Stimulated activated CD4-positive, alpha-beta T cell treated with anti-CD3 and anti-CD28 coated beads, Interleukin-1b, Interleukin-23, amount 100 ng/mL, for 48 hours (primary cell): ENCODE measurements around the gene BZW2.
"Not testable (repeated sequence)": the region's sequence is repeated elsewhere in the genome, so short reads cannot be mapped to it uniquely, and the experiment has no call there.

Experiments used
- DNase-seq: peaks from one replicate; pipeline ENCODE4 v3.0.0-alpha.2; 2020

The BZW2 gene

DNA sequence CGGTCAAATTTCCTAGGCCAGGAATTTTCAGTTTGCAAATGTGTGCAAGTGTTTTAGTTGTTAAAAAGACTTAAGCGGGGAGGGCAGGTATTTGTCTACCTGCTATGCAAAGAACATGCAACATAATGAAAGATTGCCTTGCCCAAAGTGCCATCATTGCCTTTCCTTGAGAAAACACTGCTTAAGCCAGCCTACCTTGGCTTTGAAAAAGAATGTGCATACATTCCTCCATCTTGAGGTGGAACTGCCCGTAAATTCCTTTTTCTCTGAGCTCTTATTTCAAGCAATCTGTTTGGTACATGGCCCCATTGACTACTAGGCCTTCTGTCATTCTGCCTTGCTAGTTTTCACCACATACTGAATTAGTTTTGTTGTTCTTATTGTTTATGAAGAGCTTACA, 29.3 kb downstream of the BZW2 start:
- DNase-seq = no peak

DNA sequence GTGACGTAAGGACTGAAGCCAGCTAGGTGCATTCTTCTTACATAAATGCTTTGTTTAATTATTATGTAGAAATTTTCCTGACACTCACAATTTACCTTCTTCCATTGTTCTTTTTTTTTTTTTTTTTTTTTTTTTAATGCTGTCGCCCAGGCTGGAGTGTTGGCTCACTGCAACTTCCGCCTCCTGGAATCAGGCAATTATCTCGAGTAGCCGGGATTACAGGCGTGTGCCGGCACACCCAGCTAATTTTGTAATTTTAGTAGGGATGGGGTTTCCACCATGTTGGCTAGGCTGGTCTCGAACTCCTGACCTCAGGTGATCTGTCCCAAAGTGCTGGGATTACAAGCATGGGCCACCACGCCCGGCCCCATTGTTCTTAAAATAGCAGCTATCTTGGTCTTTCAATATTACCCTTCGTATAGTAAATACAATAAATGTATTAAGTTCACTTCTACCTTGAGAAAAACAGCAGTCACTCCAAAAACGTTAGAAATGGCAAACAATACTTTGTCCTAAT, 32.1 kb downstream of the BZW2 start:
- no peak for DNase-seq

DNA sequence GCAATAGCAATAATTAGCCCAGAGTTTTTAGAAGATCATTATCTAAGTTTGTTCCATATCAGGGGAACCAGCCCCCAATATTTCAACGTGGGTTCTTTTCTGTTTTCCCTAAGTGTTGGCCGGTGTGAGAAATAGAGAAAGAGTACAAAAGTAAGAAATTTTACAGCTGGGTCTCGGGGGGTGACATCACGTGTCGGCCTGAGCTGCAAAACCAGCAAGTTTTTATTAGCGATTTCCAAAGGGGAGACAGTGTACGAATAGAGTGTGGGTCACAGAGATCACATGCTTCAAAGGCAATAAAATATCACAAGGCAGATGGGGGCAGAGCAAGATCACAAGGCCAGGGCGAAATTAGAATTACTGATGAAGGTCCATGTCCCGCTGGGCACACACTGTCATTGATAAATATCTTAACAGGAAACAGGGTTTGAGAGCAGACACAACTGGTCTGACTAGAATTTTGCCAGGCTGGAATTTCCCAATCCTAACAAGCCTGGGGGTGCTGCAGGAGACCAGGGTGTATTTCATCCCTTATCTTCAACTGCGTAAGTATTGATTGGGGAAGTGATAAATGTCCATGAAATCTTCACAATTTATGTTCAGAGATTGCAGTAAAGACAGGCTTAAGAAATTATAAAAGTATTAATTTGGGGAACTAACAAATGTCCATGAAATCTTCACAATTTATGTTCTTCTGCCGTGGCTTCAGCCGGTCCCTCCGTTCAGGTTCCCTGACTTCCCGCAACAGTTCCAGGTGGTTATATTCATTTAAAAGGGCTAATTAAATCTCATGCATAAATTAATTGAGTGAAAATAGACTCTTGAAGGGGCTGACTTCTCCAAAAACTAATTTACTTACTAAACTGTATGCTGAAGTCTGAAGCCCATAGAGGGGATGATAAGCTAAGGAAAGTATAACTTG, 32.9 kb downstream of the BZW2 start:
- not testable (repeated sequence) for DNase-seq

DNA sequence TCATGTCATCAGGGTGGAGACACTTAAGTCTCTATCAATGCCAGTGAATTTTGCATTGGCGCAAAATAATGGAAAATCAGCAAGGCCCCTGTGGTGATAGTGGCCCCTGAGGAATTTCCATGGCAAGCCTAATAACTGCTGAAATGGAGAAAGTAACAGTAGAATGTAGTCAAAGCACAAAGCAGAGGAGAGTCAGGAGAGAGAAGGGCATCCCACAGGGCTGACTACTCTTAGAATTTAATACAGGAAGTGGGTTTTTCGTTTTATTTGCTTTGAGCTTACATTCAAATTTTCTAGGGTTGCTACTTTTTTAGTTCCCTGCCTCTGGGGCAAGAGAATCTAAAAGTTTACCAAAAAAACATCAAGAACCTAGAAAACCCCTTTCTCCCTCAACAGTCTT, 39.0 kb downstream of the BZW2 start:
- DNase-seq = no peak

DNA sequence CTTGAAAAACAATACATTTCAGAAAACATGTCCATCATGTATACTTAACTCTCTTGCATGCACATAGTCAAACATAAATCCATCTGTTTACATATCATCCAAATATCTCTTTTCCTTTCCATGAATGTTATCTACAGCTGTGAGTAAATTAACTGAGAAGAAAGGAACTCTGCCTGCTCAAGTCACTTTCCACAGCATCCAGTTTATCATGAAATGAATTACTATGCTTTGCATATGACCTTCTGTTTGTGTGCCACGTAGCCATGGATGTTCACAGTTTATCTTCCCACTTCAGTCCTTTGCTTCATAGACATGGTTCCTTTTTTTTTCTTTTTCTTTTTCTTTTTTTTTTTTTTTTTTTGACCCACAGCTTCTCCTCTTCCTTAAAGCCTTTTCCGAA, 39.6 kb downstream of the BZW2 start:
- no peak for DNase-seq

DNA sequence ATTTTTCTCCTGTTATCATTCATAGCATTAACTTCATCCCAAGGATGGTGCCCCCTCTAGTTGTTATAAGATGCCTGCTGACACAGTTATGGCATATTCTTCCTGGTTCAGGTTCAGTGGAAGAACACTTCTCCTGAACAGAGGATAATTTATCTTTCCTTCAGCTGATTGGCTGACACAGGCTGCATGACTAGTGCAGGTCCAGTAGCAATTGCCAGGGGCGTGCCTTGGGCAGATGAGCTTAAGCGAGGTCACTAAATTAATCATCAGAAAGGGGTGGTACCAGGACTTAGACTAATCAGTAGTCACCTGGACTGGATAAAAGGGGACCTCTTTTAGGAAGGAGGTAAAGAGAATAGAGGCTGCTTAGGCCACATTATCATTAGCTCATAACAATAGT, 42.3 kb downstream of the BZW2 start:
- DNase-seq = no peak

DNA sequence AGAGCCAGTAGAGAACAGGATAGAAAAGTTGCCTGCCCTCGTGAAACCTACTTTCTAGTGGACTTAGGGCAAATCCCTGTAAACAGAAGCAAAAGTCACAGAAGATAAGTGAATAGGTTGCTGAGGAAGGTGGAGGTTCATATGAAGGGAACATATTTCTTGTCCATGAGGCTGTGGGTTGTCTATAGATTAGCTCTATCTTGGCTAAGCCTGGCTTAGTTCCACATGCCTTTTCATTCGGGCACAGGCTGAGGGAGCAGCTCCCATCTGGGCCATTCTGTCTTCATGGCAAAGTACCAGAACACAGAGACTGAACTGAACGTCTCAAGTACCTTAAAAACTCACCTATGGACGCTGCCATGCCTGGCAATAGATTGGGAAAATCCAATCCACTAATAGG, 45.3 kb downstream of the BZW2 start:
- DNase-seq = no peak

DNA sequence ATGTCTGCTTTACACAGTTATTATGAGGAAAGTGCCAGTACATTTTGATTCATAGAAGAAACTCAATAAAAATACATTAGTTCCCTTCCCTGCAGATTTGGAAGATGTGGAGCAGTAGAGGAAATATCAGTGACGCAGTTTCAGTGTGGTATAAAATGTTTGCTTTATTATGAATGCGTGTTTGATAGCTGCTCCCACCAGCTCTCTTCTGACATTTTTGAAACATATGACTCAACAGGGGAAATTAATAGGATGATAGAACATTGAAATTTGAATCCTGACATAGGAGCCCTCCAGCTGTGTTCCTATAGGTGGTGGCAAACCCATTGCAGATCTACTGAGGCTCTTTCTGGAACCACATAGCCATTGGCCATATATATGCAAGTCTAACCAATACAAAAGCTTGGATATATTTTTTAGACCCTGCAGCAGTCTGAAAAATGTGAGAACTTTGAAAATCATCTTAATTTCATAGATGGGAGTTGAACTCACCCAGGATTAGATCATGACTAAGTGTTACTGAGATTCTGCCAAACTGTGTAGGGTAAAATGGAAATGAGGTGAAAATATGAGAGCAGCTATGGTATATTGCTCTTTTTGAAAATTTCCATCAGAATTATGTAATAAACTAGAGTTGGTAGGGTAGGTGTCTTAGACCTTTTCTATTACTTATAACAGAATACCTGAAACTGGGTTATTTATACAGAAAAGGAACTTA, 47.8 kb downstream of the BZW2 start:
- no peak for DNase-seq

DNA sequence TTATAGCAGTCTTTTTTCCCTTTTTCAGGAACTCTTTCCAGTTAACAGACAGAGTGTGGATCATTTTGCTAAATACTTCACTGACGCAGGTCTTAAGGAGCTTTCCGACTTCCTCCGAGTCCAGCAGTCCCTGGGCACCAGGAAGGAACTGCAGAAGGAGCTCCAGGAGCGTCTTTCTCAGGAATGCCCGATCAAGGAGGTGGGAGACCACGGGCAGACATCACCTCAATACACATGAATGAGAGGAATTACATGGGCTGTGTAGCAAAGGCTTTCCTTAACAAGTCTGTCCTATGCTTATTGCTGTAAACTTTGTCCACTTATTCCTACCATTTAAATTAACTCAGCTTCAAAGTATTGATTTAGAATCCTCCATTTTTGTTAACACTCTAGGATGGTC, 48.8 kb downstream of the BZW2 start:
- no peak for DNase-seq

DNA sequence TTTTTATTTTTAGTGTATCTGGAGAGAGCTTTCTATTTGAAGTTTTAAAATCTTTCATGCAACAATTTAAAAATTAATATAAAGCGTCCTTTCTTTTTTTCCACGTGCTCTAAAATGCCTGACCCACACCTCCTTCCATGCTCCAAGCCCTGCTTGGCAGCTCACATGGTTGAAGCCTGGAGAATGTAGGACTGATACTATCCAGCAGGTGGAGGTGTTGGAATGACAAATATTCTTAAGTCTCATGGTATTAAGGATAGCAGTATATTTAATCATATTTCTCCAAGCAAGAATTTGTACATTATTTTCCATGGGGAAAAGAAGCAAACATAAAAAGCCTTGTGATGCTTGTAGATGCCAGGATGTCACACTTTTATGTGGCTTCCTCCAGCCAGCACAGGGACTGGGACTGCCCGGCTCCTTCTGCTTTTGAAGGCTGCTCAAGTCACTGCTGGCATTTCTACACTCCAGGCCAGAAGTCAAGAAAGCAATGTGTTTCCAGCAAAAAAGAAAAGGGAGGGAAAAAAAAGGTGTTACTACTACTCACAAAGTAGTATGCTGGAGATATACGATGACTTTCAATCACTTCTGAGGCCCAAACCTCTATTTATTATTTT, 49.7 kb downstream of the BZW2 start:
- no peak for DNase-seq

DNA sequence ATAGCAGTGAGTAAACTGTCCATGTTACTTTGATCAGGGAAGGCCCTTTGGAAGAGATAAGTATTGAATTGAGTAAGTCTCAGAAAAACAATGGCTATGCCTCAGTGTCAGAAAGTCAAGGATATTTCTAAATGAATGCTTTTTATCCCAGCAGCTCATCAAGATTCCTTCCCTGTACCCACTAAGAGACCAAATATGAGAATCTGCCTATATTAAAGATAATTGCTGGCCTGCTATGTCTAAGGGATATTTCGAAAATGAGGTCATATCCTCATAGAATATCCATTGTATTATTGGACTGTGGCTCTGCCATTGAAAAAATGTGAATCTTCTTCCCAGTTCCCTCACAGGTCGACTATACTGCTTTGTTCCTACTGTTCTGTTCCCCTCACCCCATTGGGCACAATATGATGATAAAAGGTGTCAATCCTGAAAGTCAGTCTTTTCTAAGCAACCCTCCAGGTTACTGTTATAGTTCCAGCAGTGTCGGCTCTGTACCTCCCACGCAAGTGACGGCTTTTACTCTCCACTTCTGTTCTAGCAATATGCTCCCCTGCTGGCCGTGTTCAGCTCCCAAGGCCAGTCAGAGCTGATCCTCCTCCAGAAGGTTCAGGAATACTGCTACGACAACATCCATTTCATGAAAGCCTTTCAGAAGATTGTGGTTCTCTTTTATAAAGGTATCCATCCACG, 51.7 kb downstream of the BZW2 start:
- DNase-seq = no peak

DNA sequence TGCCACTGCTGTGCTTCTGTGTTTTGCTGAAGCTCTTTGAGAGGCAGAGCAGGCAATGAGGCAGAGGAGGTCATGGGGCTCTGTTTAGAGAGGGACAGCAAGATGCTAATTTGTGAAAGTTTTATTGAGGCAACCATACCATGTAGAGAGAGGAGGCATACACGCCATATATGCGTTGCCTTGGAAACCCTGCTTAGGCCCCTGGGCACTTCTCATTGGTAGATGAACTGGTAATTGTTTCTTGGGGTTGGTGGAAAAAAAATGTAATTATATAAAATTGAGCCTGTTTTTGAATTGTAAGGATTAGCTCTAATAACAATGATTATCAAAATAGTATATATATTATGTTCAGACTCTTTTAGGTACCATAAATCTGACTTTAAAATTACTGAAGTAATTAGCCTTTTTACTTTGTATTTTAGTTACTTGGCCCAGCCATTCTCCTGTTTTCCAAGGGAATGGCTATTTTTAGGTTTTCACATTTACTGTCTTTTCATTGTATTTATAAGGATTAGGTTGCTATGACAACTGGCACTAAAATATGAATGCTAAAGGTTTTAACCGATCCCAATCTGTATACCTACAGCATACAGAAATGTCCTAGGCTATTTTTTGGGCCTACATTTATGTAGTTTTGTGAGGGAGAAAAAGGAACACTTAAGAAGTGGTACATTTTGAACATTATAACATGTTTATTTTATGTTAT, 52.4 kb downstream of the BZW2 start:
- no peak for DNase-seq

DNA sequence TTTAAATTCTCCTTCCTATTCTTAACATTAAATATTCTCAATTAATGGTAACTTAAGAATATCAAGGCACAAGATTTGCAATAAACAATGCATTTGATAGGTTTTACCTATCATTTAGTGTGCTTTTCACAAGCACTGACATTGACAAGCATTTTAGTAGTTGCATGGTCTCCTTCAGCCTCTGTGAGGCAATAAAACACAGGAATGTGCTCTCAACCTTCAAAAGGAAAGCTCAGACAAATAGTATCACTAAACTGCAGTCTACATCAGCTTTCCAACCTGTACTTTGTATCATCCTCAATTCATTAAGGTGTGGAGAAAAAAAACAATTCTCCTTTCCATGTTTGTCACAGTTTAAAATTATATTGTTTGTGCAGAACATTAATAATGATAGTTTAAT, 56.5 kb downstream of the BZW2 start:
- DNase-seq = no peak

DNA sequence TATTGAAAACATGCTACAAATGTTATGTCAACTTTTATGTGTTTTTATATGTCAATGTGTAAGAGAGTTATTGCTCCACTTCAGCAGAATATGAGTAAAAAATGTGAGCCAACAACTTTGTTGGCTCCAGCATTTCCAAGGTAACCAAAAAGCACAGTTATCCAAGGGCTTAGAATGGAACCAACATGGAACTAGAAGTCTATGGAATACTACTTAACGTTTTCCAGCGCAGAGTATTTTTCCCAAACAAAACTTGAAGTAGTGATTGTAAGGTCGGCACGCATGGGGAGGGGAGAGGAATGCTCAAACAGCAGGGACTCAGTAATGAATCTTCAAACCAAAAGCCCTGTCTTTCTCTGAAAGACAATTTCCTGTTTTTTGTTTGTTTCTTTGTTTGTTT, 62.5 kb downstream of the BZW2 start:
- no peak for DNase-seq

DNA sequence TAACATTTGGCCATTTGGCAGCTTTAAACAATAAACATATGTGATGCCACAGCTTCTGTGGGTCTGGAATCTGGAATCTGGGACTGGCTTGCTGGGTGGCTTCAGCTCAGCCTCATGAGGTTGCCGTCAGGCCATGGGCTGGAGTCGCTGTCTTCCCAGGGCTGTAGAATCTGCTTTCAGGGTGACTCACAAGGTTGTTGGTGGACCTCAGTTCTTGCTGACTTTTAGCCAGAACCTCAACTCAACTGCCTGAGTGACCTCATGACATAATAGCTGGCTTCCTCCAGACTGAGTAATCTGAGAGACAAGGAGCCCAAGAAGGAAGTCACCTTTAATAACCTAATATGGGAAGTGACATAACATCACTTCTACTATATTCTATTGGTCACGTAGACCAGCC, 63.0 kb downstream of the BZW2 start:
- no peak for DNase-seq

DNA sequence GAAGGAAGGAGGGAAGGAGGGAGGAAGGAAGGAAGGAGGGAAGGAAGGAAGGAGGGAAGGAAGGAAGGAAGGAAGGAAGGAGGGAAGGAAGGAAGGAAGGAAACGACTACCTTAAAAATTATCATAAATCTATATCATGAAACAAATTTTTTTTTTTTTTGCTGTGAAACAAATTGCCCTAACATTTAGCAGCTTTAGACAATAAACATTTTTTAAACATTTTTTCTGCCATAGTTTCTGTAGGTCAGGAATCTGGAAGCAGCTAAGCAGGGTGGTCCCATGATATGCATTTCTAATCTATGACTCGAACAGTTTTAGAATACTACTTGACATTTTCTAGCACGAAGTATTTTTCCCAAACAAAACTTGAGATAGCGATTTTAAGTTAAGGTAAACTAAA, 64.7 kb downstream of the BZW2 start:
- no peak for DNase-seq

DNA sequence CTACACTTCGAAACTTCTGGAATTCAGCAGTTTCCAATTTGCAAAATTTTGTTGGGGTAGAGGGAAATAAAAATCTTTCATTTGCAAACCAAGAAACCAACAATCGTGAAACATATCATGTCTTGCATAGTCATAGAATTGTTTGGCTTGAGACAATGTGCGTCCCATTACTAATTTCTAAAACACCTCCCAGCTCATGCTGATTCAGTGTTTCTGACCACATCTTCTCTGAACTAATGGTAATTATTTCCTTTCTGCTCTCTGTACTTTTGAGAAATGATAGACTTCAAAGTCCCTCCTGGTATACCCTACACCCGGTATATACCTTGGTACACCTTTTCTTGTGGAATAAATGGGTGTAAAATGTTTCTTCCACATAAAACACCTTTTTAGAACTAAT, 65.7 kb downstream of the BZW2 start:
- no peak for DNase-seq

DNA sequence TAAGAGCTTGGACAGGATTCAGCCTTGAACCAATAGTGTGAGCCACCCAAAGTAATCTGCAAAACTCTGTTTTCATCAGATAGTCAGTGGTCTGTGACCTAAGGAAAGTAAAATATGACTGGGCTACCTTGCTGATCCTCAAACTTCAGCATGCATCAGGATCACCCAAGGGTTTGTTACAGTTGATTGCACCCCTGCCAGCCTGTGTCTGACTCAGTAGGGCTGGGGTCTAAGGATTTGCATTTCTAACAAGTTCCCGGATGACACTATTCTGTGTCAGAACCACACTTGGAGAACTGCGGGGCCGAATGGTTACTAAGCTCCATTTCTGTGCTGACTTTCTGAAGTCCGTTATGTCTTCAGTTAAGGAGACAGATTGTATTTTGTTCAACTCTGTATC, 66.9 kb downstream of the BZW2 start:
- DNase-seq = peak; percentile 61

DNA sequence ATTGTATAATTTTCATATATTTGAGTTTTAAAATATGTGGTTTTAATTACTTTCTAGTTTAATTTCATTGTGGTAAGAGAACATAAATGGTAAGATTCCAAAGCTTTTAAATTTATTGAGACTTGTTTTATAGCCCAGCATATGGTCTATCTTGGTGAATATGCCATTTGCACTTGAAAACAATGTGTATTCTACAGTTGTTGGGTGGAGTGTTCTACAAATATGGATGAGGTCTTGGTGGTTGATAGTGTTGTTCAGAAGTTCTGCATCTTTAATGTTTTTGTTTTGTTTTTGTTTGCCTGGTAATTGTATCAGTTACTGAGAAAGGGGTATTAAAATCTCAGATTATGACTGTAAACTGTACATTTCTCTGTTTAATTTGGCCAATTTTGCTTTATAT, 69.9 kb downstream of the BZW2 start:
- no peak for DNase-seq

DNA sequence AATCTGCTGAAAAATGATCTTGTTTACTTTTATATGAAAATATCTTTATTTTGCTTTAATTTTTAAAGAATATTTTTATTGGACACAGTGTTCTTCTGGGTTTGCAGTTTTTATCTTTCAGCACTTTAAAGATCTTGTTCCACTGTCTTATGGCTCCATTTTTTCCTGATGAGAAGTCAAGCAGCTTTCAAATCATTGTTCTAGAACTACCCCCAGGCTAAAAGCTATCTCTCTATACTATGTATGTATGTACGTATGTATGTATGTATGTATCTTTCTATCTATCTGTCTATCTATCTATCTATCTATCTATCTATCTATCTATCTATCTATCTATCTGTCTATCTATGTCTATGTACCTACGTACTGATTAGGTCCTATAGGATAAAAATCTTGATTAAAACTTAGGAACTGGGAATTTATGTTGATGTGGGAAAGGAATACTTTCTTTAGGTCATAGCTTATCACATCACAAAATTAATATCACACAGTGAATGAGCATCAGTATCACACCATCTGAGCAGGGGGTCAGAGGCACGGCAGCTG, 72.2 kb downstream of the BZW2 start:
- no peak for DNase-seq

DNA sequence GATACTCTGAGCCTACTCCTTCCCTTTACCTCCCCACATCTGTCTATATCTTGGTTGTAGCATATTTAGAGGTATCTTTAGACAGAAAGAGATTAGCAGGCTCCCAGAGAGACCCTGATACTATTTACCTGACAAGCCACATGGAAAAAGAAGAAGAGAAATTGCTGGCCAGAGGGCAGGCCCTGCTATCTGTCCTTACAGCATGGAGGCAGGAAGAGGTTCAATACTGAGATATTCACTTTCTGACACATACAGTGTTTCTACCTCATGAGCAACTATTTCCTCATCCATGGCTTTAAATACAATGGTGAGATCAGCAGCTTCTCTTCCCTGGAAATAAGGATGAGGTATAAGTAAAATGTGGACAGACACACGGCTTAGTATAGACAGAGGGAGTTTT, 73.7 kb downstream of the BZW2 start:
- no peak for DNase-seq

DNA sequence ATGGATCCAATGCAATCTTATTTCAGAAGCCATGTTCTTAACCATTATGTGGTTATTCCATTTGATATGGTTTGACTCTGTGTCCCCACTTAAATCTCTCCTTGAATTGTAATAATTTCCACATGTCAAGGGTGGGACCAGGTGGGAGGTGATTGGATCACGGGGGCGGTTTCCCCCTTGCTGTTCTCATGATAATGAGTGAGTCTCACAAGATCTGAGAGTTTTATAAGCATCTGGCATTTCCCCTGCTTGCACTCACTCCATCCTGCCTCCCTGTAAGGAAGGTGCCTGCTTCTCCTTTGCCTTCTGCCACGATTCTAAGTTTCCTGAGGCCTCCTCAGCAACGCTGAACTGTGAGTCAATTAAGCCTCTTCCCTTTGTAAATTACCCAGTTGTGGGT, 75.6 kb downstream of the BZW2 start:
- DNase-seq = no peak
